Neural crest cell (in vitro differentiated cells): ENCODE measurements around the gene HTRA2. TPM values are rescaled to one million over a fixed set of nuclear protein-coding genes. Genes with fewer than 3 reads are reported as not detected.

Experiments
- DNase-seq: peaks from one replicate; pipeline ENCODE4 v3.0.0; 2021; ENCODE audit warnings: low read depth, mixed read lengths, low spot score
- H3K27ac Mint-ChIP-seq: one replicate; pipeline ENCODE4 v1.8.0; 2021; ENCODE audit warnings: mild to moderate bottlenecking, mixed read lengths; ENCODE audit not compliant: unreplicated experiment
- H3K27me3 Mint-ChIP-seq: 2 replicates; pipeline ENCODE4 v1.8.0; 2021; ENCODE audit warnings: low read depth, mild to moderate bottlenecking, mixed read lengths
- H3K36me3 Mint-ChIP-seq: 2 replicates; pipeline ENCODE4 v1.8.0; 2021; ENCODE audit warnings: low read depth, mild to moderate bottlenecking, mixed read lengths
- H3K4me1 Mint-ChIP-seq: 2 replicates; pipeline ENCODE4 v1.8.0; 2021; ENCODE audit warnings: mixed read lengths
- H3K4me3 Mint-ChIP-seq: one replicate; pipeline ENCODE4 v1.8.0; 2021; ENCODE audit warnings: mild to moderate bottlenecking, mixed read lengths
- H3K9me3 Mint-ChIP-seq: 2 replicates; pipeline ENCODE4 v1.8.0; 2021; ENCODE audit warnings: mixed read lengths
- total RNA-seq: library from RNA; stranded (reverse); gene quantifications from 2 replicates; pipeline ENCODE4 v1.2.1, GENCODE V29; 2021
- TF ChIP-seq, protein P1 (sequence below): fragments of 200-600 bp; sonication (generic); conservative IDR thresholded peaks from 2 replicates; pipeline ENCODE4 v1.5.0; 2021; ENCODE audit warnings: antibody characterized with exemption, mild to moderate bottlenecking

HTRA2 gene
- total RNA-seq, 1 donor from 2014 or later: 44.7 TPM

DNA sequence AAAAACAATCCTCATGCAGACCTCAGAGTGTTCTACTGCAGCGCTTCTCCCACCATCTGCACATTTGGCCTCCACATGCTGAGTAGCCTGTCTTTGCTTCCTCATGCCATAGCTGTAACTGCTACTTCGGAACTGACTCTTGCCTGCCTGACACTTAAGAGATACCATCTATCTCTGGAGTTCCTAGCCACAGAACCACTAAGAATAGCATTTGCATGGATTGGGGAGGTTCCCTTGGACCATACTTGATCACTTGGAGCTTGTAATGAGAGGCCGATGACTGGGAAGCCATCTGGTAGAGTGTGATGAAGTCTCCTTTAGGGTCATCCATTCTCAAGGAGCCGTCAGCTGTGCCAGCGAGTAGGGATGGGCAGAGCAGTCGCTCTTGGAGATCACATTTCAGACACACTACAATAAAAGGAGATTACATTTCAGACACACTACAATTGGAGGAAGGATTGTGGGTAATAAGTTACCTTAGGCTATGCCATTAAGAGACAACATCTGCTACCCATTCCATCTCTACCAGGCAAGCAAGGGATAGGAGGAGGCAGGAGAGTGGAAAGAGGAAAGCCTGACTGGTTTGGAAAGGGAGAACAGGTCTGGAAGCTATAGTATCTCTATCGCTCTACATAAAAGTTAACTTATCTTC is 46.6 kb downstream of the HTRA2 start:
- Mint-ChIP-seq H3K4me3 (no peak overlapping the region), H3K4me1 (peaks cover 20% of the 10 kb centered on the region)

DNA sequence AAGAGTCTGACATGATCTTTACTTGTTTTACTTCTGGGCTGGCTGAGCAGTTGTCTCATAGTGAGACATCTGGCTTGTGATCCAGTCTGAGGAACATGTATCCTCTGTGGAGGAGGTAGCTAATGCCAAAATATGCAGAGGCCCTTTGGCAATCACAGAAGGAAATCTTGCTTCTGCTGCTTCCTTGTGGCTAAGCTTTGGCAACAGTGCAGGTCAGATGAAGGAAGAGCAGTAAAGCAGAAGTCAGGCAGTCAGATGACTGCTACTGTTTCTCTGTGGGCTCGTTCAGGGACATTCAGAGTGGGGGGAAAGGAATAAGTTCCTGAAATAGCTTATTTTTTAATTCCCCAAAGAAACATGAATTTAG is 47.1 kb downstream of the HTRA2 start:
- H3K4me3 Mint-ChIP-seq: no peak overlapping the region
- DNase-seq: no peak
- H3K27ac Mint-ChIP-seq: no peak overlapping the region
- peaks cover 5% of the 10 kb centered on the region for H3K27me3 Mint-ChIP-seq
- no peaks in the 10 kb centered on the region for H3K36me3 Mint-ChIP-seq
- TF ChIP-seq, protein P1, sequence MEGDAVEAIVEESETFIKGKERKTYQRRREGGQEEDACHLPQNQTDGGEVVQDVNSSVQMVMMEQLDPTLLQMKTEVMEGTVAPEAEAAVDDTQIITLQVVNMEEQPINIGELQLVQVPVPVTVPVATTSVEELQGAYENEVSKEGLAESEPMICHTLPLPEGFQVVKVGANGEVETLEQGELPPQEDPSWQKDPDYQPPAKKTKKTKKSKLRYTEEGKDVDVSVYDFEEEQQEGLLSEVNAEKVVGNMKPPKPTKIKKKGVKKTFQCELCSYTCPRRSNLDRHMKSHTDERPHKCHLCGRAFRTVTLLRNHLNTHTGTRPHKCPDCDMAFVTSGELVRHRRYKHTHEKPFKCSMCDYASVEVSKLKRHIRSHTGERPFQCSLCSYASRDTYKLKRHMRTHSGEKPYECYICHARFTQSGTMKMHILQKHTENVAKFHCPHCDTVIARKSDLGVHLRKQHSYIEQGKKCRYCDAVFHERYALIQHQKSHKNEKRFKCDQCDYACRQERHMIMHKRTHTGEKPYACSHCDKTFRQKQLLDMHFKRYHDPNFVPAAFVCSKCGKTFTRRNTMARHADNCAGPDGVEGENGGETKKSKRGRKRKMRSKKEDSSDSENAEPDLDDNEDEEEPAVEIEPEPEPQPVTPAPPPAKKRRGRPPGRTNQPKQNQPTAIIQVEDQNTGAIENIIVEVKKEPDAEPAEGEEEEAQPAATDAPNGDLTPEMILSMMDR: no peak
- peaks cover 20% of the 10 kb centered on the region for H3K4me1 Mint-ChIP-seq
- H3K9me3 Mint-ChIP-seq: no peaks in the 10 kb centered on the region

More for the DNA sequence above, 46.6 kb downstream of the HTRA2 start:
- Mint-ChIP-seq H3K27ac (no peak overlapping the region), H3K9me3 (no peaks in the 10 kb centered on the region), H3K36me3 (no peaks in the 10 kb centered on the region), H3K27me3 (peaks cover 5% of the 10 kb centered on the region)
- TF ChIP-seq, protein P1: no peak
- DNase-seq: no peak

DNA sequence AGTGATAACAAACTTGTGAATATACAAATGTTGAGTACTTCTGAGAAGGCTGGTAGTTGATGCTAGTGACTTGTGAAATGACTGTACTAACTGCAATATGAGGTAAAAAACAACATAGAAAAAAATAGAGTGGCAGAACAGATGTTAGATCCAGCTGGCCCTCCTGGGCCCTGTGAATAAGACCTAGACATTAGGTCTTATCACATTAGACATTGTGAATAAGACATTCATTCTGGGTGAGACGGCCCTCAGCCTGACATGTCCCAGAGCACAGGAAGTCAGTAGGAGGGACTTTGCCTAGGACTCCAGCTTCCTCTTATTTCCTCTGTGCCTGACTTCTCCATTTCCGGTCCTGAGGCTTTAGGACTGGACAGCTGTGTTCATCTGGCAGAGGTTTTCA is 47.7 kb downstream of the HTRA2 start:
- Mint-ChIP-seq H3K36me3 (no peaks in the 10 kb centered on the region), H3K27ac (peak overlapping the region; percentile 51), H3K4me1 (peaks cover 20% of the 10 kb centered on the region), H3K9me3 (no peaks in the 10 kb centered on the region), H3K4me3 (no peak overlapping the region), H3K27me3 (peaks cover 5% of the 10 kb centered on the region)
- DNase-seq: no peak
- TF ChIP-seq, protein P1: no peak

DNA sequence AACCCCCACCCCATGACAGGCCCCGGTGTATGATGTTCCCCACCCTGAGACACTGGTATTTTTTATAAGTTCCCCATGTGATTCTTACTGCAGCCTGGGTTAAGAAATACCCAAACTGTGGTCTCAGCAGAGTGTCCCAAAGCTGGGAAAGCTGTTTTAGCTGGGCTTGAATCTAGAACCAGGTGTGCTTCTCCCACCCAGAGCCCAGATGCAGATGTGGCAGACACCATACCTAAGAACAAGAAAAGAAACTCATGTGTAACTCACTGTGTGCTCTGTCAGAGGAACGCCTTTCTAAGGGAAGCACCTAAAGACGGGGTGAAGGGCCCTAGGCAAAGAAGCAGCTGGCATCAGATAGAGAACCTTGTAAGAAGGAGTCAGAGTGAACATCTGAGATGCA is 48.7 kb downstream of the HTRA2 start:
- TF ChIP-seq, protein P1: no peak
- peaks cover 5% of the 10 kb centered on the region for H3K27me3 Mint-ChIP-seq
- H3K36me3 Mint-ChIP-seq: no peaks in the 10 kb centered on the region
- no peaks in the 10 kb centered on the region for H3K9me3 Mint-ChIP-seq
- no peak overlapping the region for H3K27ac Mint-ChIP-seq
- H3K4me3 Mint-ChIP-seq: no peak overlapping the region
- peaks cover 25% of the 10 kb centered on the region for H3K4me1 Mint-ChIP-seq
- DNase-seq: no peak

GRCh38 chr2:74581463-74581862 is 51.7 kb downstream of the HTRA2 start:
- no peak for DNase-seq
- Mint-ChIP-seq H3K27me3 (peaks cover 2% of the 10 kb centered on the region), H3K4me1 (peaks cover 21% of the 10 kb centered on the region), H3K27ac (no peak overlapping the region), H3K36me3 (no peaks in the 10 kb centered on the region), H3K4me3 (no peak overlapping the region), H3K9me3 (no peaks in the 10 kb centered on the region)
- TF ChIP-seq, protein P1: no peak
